ENCODE results near the gene PRKN. TPM values are rescaled to one million over a fixed set of nuclear protein-coding genes. Genes with fewer than 3 reads are reported as not detected.

PRKN gene
- total and polyA plus RNA-seq, 9 donors, result 3.0 to 15.0 (median 9.2) TPM

DNA sequence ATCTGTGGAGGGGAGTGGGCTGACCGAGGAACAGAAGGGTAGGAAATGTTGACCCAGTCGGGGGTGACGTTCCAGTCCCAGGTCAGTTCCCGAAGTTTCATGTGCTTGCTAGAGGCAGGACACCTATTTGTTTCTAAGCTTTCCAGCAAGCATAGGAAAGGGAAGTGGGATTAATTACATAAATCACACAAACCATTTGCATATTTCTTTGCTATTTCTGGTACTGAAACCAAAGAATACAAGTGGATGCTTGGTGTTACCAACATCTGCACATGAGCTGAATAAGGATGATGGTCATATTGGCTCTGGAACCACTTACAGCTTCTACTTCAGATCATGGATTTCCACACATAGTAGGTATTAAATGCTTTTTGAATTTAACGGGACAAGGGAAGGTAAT, 546.5 kb downstream of the PRKN start:
- DNase-seq, result no peak
- no peak overlapping the region for H3K27ac ChIP-seq
- no peaks in the 10 kb centered on the region for H3K9me3 ChIP-seq
- TF ChIP-seq, protein P1, sequence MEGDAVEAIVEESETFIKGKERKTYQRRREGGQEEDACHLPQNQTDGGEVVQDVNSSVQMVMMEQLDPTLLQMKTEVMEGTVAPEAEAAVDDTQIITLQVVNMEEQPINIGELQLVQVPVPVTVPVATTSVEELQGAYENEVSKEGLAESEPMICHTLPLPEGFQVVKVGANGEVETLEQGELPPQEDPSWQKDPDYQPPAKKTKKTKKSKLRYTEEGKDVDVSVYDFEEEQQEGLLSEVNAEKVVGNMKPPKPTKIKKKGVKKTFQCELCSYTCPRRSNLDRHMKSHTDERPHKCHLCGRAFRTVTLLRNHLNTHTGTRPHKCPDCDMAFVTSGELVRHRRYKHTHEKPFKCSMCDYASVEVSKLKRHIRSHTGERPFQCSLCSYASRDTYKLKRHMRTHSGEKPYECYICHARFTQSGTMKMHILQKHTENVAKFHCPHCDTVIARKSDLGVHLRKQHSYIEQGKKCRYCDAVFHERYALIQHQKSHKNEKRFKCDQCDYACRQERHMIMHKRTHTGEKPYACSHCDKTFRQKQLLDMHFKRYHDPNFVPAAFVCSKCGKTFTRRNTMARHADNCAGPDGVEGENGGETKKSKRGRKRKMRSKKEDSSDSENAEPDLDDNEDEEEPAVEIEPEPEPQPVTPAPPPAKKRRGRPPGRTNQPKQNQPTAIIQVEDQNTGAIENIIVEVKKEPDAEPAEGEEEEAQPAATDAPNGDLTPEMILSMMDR (IDR thresholded peaks at IDR 0.05), result no peak
- no peak for TF ChIP-seq POLR2A (IDR thresholded peaks at IDR 0.05)
- no peaks in the 10 kb centered on the region for H3K4me1 ChIP-seq (ENCODE audit: insufficient read depth)
- no peaks in the 10 kb centered on the region for H3K36me3 ChIP-seq
- no peak overlapping the region for H3K4me3 ChIP-seq
- 83 to 93% (median 90%) methylated on average over 5 of the region's 5 CpGs for WGBS, 3 donors
- no peaks in the 10 kb centered on the region for H3K27me3 ChIP-seq
- intact Hi-C loops (cut with DNase I), result no loop called here

DNA sequence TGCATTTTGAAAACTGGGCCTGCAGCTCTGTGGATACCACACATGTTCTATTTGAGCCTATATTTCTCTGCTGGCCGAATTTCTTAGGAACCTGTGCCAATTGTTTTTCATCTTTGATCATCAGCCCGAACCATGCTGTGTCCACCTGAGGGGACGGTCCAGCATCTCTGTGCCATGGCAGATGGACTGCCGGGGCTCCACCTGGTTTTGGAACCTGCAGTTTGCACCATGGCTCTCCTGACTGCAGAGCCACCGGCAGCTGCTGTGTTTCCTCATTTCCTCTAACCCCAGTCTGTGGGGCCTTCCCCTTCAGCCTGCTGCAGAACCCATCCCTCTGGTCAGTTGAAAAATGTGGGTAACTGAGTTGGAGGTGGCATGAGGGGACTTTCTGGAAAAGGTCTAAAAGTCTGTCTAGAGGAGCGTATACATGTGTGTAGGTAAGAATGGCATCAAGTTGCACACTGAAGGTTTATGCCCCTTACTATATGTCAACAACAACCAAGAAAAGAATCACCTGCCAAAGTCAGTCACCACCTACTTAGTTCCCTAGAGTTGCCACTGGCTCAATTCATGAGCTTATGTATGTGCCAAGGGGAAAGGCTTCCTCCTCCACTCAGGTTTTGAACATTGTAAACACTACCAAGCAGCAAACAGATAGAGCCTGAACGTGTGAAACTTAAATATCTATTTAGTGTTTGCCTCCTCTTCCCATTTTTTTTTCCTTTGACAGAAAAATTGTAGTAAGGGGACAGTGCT, 548.2 kb downstream of the PRKN start:
- Histone ChIP-seq H3K4me1 (ENCODE audit: insufficient read depth) (no peaks in the 10 kb centered on the region), H3K27ac (no peak overlapping the region), H3K9me3 (no peaks in the 10 kb centered on the region), H3K36me3 (no peaks in the 10 kb centered on the region), H3K27me3 (no peaks in the 10 kb centered on the region), H3K4me3 (no peak overlapping the region)
- DNase-seq, result no peak
- WGBS, 3 donors, result 74 to 86% (median 84%) methylated on average over 7 of the region's 7 CpGs
- intact Hi-C loops (cut with DNase I), result no loop called here
- TF ChIP-seq, protein P1 (IDR thresholded peaks at IDR 0.05), result no peak

DNA sequence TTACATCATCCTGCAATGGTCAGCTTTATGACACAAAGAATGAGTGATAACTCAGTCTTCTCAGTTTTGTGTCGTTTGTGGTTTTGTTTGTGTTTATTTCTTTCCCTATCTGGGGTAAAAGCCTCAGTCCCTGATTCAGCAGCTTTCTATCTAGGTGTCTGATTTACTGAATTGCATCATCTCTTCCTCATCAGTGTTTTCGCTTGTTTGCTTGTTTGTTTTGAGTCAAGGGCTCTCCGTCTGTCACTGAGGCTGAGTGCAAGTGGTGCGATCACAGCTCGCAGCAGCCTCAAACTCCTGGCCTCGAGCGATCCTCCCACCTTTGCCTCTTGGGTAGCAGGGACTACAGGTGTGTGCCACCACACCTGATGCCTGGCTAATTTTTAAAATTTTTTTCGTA, 548.9 kb downstream of the PRKN start:
- Histone ChIP-seq H3K4me1 (ENCODE audit: insufficient read depth) (no peaks in the 10 kb centered on the region), H3K27ac (no peak overlapping the region), H3K9me3 (no peaks in the 10 kb centered on the region), H3K27me3 (no peaks in the 10 kb centered on the region), H3K36me3 (no peaks in the 10 kb centered on the region), H3K4me3 (no peak overlapping the region)
- DNase-seq, result no peak
- 93 to 95% (median 94%) methylated on average over 8 of the region's 8 CpGs for WGBS, 3 donors
- intact Hi-C loops (cut with DNase I), result no loop called here
- TF ChIP-seq POLR2A (IDR thresholded peaks at IDR 0.05) (no peak), EP300 (IDR thresholded peaks at IDR 0.05) (no peak)
- TF ChIP-seq, protein P1 (IDR thresholded peaks at IDR 0.05), result no peak

DNA sequence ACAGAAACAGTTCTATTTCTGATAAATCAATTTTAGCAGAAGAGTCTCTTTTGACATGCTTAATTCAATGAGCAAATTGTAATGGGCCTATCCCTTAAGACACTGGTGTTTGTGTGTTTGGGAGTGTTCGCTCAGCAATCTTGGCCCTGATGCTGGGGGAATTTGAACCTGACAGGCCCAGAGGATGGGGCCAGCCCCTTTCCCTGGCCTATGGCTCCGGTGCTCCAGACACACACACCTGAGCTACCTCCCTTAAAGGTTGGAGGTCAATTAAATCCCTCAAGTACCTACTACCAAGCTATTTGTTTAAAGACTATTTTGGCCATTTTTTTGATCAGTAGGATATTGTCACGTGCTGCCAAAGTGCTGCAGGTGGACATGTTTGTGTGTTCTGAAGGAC, 549.3 kb downstream of the PRKN start:
- DNase-seq, result no peak
- no peak overlapping the region for H3K4me3 ChIP-seq
- H3K27ac ChIP-seq, result no peak overlapping the region
- 89 to 96% (median 91%) methylated on average over 3 of the region's 3 CpGs for whole genome bisulfite sequencing, 3 donors
- H3K36me3 ChIP-seq, result no peaks in the 10 kb centered on the region
- TF ChIP-seq, protein P1 (IDR thresholded peaks at IDR 0.05), result no peak
- TF ChIP-seq EP300 (IDR thresholded peaks at IDR 0.05), result no peak
- TF ChIP-seq POLR2A (IDR thresholded peaks at IDR 0.05), result no peak
- no peaks in the 10 kb centered on the region for H3K4me1 ChIP-seq (ENCODE audit: insufficient read depth)
- no peaks in the 10 kb centered on the region for H3K9me3 ChIP-seq
- intact Hi-C loops (cut with DNase I), result no loop called here
- no peaks in the 10 kb centered on the region for H3K27me3 ChIP-seq
